ENCODE results near the gene C16orf54. TPM values are rescaled to one million over a fixed set of nuclear protein-coding genes. Genes with fewer than 3 reads are reported as not detected.

Gene C16orf54
- total RNA-seq, 1 donor from 2014 or later: 11.2 TPM

GRCh38 chr16:29701214-29701555 lies 44.6 kb downstream of the C16orf54 start:
- intact Hi-C loops (cut with DNase I): no loop called here
- TF ChIP-seq CTCF (IDR thresholded peaks at IDR 0.05): no peak
- Histone ChIP-seq H3K9me3 (no peaks in the 10 kb centered on the region), H3K36me3 (no peaks in the 10 kb centered on the region), H3K4me3 (no peak overlapping the region), H3K27me3 (ENCODE audit: low read depth) (no peaks in the 10 kb centered on the region), H3K4me1 (no peaks in the 10 kb centered on the region), H3K27ac (no peak overlapping the region)
- no peak for DNase-seq
- no peak for ATAC-seq

DNA sequence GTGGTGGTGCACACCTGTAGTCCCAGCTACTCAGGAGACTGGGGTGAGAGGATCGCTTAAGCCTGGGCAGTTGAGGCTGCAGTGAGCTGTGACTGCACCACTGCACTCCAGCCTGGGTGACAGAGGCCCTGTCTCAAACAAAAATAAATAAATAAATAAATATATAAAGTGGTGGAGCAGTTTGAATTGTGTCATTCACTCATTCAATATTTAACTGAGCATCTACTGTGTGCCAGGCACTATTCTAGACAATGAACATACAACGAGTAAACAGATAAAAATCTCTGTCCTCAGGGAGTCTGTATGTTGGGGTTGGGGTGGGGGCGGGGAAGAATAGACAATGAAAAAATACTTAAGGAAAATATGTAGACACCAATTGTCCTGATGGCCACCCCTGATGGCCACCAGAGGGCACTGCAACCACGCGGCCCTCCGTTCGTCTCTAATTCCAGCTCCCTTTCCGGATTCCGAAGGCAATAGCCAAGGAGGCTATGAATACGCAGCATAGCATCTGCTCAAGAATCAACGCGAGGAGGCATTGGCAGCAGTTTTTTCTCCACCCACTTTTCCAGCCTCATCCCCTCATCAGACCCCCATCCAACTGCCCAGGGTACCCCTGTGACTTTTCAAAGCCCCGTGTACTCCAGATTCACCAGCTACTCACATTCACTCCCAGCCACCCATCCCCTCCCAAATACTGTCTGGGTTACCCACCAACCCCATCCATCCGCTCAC lies 45.4 kb downstream of the C16orf54 start:
- intact Hi-C loops (cut with DNase I): no loop called here
- Histone ChIP-seq H3K4me3 (no peak overlapping the region), H3K4me1 (no peaks in the 10 kb centered on the region), H3K27ac (no peak overlapping the region), H3K27me3 (ENCODE audit: low read depth) (no peaks in the 10 kb centered on the region), H3K36me3 (no peaks in the 10 kb centered on the region), H3K9me3 (no peaks in the 10 kb centered on the region)
- ATAC-seq (peak; percentile 90 to 91), DNase-seq (peak; percentile 84)
- TF ChIP-seq CTCF (IDR thresholded peaks at IDR 0.05): peak; percentile 91

DNA sequence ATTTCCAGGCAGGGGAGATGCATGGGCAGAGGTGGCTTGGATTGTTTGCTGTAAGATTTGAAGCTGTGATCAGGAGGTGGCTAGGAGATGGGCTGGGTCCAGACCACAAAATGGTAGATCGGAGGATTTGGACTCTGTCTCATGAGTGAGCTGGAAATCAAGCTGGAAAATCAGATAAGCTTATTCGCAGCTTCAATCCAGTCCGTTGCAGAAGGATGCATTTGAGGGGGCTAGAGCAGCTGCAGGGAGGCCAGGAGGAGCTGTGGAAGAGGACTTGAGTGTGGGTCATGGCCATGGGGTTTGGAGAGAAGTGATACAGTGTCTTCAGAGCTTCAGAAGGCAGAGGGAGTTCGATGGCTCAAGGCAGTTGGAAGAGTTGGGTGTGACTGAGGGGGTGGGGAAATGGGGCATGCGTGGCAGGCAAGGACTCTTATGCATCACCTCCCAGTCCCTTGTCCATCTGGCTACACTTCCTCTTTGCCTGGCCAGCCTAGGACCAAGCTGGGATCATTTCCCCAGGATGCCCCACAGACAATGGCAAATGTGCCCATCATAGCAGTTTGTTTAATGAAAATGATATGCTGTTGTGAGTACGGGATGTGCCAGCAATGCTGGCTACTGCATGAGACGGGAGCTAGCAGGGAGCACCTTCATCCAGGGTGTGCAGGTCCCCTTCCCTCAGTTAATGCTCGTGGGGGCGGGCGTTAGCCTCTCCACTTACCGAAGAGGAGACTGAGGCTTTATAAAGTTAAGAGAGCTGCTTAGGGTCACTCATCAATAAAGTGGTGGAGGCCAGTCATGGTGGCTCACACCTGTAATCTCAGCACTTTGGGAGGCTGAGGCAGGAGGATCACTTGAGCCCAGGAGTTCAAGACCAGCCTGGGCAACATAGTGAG lies 46.2 kb downstream of the C16orf54 start:
- no peaks in the 10 kb centered on the region for H3K9me3 ChIP-seq
- H3K27ac ChIP-seq: no peak overlapping the region
- no peaks in the 10 kb centered on the region for H3K4me1 ChIP-seq
- no peak overlapping the region for H3K4me3 ChIP-seq
- peak; percentile 13 for DNase-seq
- no peaks in the 10 kb centered on the region for H3K27me3 ChIP-seq (ENCODE audit: low read depth)
- intact Hi-C loops (cut with DNase I): no loop called here
- H3K36me3 ChIP-seq: no peaks in the 10 kb centered on the region
- no peak for ATAC-seq
- no peak for TF ChIP-seq CTCF (IDR thresholded peaks at IDR 0.05)

GRCh38 chr16:29698484-29699323 lies 47.1 kb downstream of the C16orf54 start:
- Histone ChIP-seq H3K4me1 (no peaks in the 10 kb centered on the region), H3K9me3 (no peaks in the 10 kb centered on the region), H3K27ac (no peak overlapping the region), H3K4me3 (no peak overlapping the region), H3K27me3 (ENCODE audit: low read depth) (no peaks in the 10 kb centered on the region), H3K36me3 (no peaks in the 10 kb centered on the region)
- TF ChIP-seq CTCF (IDR thresholded peaks at IDR 0.05): no peak
- no peak for ATAC-seq
- peak; percentile 25 for DNase-seq
- intact Hi-C loops (cut with DNase I): no loop called here

DNA sequence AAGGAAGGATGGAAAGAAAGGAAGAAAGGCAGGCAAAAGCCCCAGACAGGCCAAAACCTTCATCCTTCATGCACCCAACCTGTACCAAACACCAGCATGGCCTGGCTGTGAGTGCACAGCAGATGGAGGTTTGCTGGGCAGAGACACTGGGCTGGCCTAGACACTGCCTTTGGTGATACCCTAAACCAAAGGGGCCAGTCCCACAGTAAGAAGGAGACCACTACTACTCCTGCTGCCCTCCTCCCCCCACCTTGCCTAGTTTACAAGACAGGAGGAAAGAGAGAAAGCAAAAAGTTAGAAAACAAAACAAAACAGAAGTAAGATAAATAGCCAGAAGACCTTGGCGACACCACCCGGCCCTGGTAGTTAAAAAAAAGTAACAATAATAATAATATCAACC lies 47.7 kb downstream of the C16orf54 start:
- Histone ChIP-seq H3K4me3 (no peak overlapping the region), H3K9me3 (no peaks in the 10 kb centered on the region), H3K27ac (no peak overlapping the region), H3K27me3 (ENCODE audit: low read depth) (no peaks in the 10 kb centered on the region), H3K4me1 (no peaks in the 10 kb centered on the region), H3K36me3 (no peaks in the 10 kb centered on the region)
- DNase-seq (peak; percentile 2), ATAC-seq (no peak)
- intact Hi-C loops (cut with DNase I): no loop called here
- no peak for TF ChIP-seq CTCF (IDR thresholded peaks at IDR 0.05)

All from lower lobe of right lung (tissue), 2 donors.